ENCODE results near the gene GRIK4.

Gene GRIK4

DNA sequence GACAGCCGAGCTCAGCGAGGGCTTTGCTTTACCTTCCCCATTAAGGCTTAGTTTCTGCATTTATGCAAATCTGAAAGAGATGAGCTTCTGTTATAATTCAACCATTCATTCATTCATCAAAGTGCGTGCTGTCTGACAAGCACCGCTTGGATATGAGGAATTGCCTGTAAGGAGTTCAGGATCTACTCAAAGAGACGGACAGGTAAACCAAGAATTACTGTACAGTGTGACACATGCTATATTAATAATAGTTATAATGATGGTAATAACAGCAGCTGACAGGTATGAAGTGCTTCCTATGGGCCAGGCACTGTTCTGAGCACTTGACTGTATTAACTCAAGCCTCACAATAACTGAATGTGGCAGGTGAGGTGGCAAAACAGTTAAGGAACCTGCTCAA lies 402.5 kb downstream of the GRIK4 start:
- H3K36me3 ChIP-seq (ENCODE audit: control insufficient read depth, low read length), result no peaks in the 10 kb centered on the region
- no peaks in the 10 kb centered on the region for H3K79me2 ChIP-seq (ENCODE audit: control insufficient read depth, low read length)
- H3K4me2 ChIP-seq (ENCODE audit: low read length), result no peak overlapping the region
- TF ChIP-seq, protein P1, sequence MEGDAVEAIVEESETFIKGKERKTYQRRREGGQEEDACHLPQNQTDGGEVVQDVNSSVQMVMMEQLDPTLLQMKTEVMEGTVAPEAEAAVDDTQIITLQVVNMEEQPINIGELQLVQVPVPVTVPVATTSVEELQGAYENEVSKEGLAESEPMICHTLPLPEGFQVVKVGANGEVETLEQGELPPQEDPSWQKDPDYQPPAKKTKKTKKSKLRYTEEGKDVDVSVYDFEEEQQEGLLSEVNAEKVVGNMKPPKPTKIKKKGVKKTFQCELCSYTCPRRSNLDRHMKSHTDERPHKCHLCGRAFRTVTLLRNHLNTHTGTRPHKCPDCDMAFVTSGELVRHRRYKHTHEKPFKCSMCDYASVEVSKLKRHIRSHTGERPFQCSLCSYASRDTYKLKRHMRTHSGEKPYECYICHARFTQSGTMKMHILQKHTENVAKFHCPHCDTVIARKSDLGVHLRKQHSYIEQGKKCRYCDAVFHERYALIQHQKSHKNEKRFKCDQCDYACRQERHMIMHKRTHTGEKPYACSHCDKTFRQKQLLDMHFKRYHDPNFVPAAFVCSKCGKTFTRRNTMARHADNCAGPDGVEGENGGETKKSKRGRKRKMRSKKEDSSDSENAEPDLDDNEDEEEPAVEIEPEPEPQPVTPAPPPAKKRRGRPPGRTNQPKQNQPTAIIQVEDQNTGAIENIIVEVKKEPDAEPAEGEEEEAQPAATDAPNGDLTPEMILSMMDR (IDR thresholded peaks at IDR 0.05; ENCODE audit: low read depth, low read length, poor library complexity, severe bottlenecking), result no peak
- TF ChIP-seq EZH2phosphoT487 (IDR thresholded peaks at IDR 0.05; ENCODE audit: borderline replicate concordance, low read length), result no peak
- H3K4me3 ChIP-seq (ENCODE audit: low read length), result no peak overlapping the region
- H3K27me3 ChIP-seq (ENCODE audit: control insufficient read depth, low read length), result peaks cover 9% of the 10 kb centered on the region
- H3F3A ChIP-seq (ENCODE audit: control insufficient read depth, insufficient read depth), result no peaks in the 10 kb centered on the region
- no peaks in the 10 kb centered on the region for H3K9me2 ChIP-seq (replicated peaks; ENCODE audit: control insufficient read depth, low read length)
- no peaks in the 10 kb centered on the region for H3K4me1 ChIP-seq (ENCODE audit: control insufficient read depth, low read length)
- H3K27ac ChIP-seq (ENCODE audit: low read depth, low read length), result no peak overlapping the region
- H4K20me1 ChIP-seq (ENCODE audit: control insufficient read depth, insufficient read depth, low read depth, low read length), result no peaks in the 10 kb centered on the region; the same call in 1 of the 2 replicates
- H3K9me3 ChIP-seq (ENCODE audit: control insufficient read depth, insufficient read depth, low read length), result no peaks in the 10 kb centered on the region

DNA sequence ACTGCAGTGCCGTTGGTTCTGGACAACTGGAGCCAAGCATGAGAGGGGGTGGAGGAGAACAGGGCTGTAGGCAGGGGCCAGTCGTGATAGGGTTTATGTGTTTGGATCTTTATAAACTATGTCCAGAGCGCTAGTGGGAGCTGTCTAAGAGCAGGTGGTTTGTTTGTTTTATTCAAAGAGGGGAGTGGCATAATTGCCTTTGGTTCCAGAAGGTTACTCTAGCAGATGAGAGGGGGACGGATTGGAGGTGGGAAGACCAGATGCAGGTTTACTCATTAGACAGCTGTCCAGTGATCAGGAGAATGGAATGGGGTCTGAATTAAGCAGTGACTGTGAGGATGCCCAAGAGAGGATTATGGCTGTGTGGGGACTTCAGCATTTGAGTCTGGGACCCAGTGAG lies 403.1 kb downstream of the GRIK4 start:
- Histone ChIP-seq H3K4me3 (ENCODE audit: low read length) (no peak overlapping the region), H3K36me3 (ENCODE audit: control insufficient read depth, low read length) (no peaks in the 10 kb centered on the region), H3K27ac (ENCODE audit: low read depth, low read length) (no peak overlapping the region), H3F3A (ENCODE audit: control insufficient read depth, insufficient read depth) (no peaks in the 10 kb centered on the region), H4K20me1 (ENCODE audit: control insufficient read depth, insufficient read depth, low read depth, low read length) (no peaks in the 10 kb centered on the region; the same call in 1 of the 2 replicates), H3K4me2 (ENCODE audit: low read length) (no peak overlapping the region), H3K79me2 (ENCODE audit: control insufficient read depth, low read length) (no peaks in the 10 kb centered on the region), H3K4me1 (ENCODE audit: control insufficient read depth, low read length) (no peaks in the 10 kb centered on the region), H3K9me2 (replicated peaks; ENCODE audit: control insufficient read depth, low read length) (no peaks in the 10 kb centered on the region), H3K27me3 (ENCODE audit: control insufficient read depth, low read length) (peaks cover 11% of the 10 kb centered on the region), H3K9me3 (ENCODE audit: control insufficient read depth, insufficient read depth, low read length) (no peaks in the 10 kb centered on the region)
- TF ChIP-seq, protein P1 (IDR thresholded peaks at IDR 0.05; ENCODE audit: low read depth, low read length, poor library complexity, severe bottlenecking), result no peak
- TF ChIP-seq EZH2phosphoT487 (IDR thresholded peaks at IDR 0.05; ENCODE audit: borderline replicate concordance, low read length), result no peak

DNA sequence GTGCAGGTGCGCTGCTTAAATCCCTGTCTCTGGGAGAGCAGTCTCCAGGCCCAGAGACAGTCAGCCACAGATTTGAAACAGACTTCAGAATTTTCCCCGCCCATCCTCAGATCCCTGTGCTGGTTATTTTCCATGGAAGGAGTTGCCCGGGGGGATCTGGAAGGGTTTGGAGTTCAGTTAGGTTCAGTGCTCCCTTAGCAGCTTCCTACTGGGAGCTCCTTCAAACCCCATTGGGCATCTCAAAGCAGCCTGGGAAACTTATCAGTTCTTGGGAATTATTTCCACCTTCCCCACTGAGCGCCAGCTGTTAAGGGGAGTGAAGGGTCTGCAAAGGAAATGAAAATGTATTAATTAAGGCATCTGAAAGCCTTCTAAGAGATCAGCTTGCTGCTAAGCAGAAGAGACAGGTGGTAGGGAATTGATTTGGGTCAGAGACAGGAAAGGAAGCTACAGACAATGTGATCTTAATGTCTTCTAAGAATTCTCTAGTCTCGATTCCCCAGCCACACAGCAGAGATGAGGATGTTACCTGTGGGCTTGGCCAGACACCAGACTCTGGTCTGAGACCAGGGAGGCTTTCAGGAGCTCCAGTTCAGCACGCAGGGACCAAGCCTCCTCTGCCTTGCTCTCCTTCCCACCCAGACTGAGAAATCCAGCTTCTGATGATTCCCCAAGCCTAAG lies 406.2 kb downstream of the GRIK4 start:
- Histone ChIP-seq H3F3A (ENCODE audit: control insufficient read depth, insufficient read depth) (no peaks in the 10 kb centered on the region), H3K4me3 (ENCODE audit: low read length) (no peak overlapping the region), H3K27me3 (ENCODE audit: control insufficient read depth, low read length) (peaks cover 9% of the 10 kb centered on the region; the same call in 1 of the 2 replicates), H3K4me2 (ENCODE audit: low read length) (no peak overlapping the region), H3K79me2 (ENCODE audit: control insufficient read depth, low read length) (no peaks in the 10 kb centered on the region), H3K36me3 (ENCODE audit: control insufficient read depth, low read length) (no peaks in the 10 kb centered on the region), H3K9me2 (replicated peaks; ENCODE audit: control insufficient read depth, low read length) (no peaks in the 10 kb centered on the region), H4K20me1 (ENCODE audit: control insufficient read depth, insufficient read depth, low read depth, low read length) (no peaks in the 10 kb centered on the region; the same call in 1 of the 2 replicates), H3K27ac (ENCODE audit: low read depth, low read length) (no peak overlapping the region), H3K4me1 (ENCODE audit: control insufficient read depth, low read length) (no peaks in the 10 kb centered on the region), H3K9me3 (ENCODE audit: control insufficient read depth, insufficient read depth, low read length) (no peaks in the 10 kb centered on the region)
- TF ChIP-seq, protein P1 (IDR thresholded peaks at IDR 0.05; ENCODE audit: low read depth, low read length, poor library complexity, severe bottlenecking), result no peak
- TF ChIP-seq EZH2phosphoT487 (IDR thresholded peaks at IDR 0.05; ENCODE audit: borderline replicate concordance, low read length), result no peak

Data from DOHH2 (cell line).